GM10266 (cell line): ENCODE measurements around the gene USP2.

Experiments used
- DNase-seq: peaks from one replicate; pipeline ENCODE4 v3.0.0; 2012; ENCODE audit errors: extremely low spot score
- TF ChIP-seq, protein P1 (sequence below): IDR thresholded peaks from 2 replicates; pipeline ENCODE4 v1.5.1; 2012; ENCODE audit warnings: mild to moderate bottlenecking, low read depth; ENCODE audit not compliant: control insufficient read depth, insufficient read depth; ENCODE audit errors: missing control alignments

Gene USP2

DNA sequence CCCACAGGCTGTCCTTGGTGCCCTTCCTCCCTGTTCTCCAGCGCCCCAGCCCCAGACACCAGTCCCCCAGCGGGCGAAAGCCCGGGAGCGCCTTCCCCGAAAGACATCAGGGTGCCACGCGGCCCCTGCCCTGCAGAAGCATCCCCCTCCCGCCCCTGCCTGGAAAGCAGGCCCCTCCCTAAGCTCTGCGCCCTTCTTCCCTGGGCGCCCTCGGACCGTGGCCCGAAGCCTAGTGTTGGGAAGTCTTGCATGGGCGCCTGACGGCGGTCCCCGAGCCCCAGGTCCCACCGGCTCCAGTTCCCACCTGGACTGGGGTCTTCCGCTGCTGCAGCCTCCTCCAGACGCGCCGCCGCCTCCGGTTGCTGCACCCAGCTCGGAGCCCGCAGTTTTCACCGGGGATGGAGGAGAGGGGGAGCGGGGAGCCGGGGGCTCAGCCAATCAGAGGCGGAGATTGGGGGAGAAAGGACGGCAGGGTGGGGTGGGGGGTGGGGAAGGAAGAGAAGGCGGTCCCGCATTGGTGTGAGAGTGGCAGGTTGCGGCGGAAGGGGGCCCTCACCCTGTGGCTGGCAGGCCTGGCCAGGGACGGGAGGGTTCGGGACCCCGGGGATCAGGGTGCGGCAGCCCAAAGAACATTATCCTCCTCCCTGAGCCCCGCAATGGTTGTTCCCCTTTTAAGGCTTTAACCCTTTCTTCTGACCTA lies 41.5 kb upstream of the USP2 start, which contains the start of gene THY1:
TSS of gene THY1 (minus strand) at position 364 of the 700 bp plus-strand sequence. CDS start 2,267 bp downstream, outside the sequence.
- DNase-seq: no peak
- TF ChIP-seq, protein P1, sequence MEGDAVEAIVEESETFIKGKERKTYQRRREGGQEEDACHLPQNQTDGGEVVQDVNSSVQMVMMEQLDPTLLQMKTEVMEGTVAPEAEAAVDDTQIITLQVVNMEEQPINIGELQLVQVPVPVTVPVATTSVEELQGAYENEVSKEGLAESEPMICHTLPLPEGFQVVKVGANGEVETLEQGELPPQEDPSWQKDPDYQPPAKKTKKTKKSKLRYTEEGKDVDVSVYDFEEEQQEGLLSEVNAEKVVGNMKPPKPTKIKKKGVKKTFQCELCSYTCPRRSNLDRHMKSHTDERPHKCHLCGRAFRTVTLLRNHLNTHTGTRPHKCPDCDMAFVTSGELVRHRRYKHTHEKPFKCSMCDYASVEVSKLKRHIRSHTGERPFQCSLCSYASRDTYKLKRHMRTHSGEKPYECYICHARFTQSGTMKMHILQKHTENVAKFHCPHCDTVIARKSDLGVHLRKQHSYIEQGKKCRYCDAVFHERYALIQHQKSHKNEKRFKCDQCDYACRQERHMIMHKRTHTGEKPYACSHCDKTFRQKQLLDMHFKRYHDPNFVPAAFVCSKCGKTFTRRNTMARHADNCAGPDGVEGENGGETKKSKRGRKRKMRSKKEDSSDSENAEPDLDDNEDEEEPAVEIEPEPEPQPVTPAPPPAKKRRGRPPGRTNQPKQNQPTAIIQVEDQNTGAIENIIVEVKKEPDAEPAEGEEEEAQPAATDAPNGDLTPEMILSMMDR: no peak

DNA sequence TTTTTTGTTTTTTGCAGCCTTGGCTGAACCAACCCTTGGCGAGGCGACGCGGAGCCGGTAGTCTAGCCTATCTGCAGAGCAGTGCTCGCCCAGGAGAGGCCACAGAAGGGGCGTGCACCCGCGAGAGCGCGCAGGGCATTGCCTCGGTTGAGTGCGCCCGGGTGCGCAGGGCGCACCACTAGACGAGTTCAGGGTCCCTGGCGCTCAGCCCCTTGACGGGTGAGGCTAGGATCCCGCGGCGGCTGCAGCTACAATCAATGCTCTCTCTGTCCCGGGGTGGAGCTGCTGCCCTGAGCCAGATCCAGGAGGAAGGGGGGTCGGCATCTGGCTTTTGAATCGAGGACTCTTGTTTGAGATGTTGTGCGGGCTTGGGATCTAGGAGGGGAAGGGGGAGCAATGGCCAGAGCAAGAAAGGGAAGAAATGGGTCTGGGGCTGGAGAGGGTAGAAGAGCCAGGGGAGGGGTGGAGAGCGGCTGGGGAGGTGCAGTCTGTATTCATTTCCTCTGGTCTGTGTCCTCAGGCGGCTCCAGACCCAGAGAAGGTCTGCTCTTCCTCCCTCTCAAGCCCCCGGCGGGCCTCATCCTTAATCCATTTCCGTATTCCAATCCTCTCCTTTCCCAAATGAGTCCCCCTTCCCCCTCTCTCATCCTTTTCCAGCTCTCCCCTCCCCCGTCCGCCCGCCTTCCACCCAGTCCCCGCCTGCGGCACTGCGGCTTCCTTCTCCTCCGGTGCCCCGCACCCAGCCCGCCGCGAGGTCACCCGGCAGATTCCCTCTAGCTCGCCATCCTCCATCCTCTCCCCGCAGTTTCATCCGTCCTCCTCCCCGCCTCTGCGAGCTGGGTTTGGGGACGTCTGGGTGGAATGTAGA lies 40.7 kb upstream of the USP2 start:
- no peak for DNase-seq
- TF ChIP-seq, protein P1: no peak

DNA sequence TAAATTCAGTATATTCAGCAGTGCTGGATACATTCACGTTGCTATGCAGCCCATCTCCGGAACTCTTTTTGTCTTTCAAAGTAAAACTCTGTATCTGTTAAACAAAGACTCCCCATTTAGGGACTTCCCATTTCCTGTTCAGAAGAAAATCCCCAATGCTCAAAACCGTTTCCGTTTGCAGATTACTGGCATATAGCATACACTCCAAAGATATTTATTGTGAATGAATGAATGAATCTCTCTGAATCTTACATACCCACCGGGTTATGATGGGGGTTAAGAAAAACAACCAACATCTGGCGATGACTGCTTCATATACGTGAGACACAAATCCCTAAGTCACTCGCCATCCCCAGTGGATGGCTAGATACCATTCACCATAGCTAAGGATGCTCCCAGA lies 39.9 kb upstream of the USP2 start:
- DNase-seq: peak; percentile 5
- TF ChIP-seq, protein P1: no peak

DNA sequence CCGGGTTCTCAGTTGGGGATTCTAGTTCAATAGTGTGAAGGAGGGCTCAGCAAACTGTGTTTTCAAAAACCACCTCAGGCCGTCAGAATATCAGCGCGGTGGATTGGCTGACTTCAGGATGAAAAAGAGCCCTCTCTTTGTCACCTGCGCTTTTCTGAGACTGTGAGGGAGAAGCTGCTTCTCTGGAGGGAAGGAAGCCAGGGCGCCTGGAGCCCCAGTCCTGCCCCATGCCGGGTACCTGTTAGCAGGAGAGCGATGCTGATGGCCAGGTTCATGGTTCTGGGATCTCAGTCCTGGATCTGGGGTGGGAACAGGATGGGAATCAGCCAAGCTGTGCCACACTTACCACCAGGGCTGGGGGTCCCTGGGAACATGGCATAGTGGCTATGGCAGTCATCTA lies 39.1 kb upstream of the USP2 start:
- no peak for DNase-seq
- TF ChIP-seq, protein P1: no peak

DNA sequence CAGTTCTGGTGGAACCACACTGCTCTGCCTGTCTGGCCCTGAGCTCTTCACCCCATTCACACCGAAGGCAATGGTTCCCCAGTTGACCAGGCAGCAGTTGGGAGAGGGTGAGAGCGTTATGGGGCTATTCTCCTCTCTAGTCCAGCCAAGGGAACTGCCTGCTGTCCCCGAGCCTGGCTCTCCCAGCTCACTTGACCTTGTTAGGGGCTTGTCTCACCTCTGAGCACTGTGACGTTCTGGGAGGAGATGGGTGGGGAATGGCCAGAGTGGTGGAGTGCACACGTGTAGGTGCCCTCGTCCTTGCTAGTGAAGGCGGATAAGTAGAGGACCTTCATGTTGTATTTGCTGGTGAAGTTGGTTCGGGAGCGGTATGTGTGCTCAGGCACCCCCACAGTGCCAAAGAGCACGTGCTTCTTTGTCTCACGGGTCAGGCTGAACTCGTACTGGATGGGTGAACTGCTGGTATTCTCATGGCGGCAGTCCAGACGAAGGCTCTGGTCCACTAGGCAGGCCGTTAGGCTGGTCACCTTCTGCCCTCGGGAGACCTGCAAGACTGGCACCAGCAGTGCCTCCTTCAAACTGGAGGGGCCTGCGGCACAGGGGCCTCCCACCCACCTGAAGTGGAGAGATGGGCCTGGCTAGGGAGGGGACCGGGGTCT lies 38.5 kb upstream of the USP2 start:
- TF ChIP-seq, protein P1: no peak
- no peak for DNase-seq

DNA sequence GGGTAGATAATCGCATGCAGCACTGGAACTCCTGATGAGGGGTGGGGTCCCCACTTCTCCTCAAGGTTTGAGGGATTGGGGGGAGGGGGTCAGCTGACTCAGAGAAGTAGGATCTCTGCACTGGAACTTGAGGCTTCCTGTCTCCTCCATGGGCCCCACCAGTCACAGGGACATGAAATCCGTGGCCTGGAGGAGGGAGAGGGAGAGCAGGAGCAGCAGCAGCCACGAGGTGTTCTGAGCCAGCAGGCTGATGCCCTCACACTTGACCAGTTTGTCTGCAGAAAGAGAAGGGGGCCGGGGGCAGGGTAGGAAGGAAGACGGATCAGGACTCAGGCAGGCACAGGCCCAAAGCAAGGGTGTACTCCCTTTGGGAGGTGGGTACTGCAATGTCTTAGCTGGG lies 37.8 kb upstream of the USP2 start:
- no peak for DNase-seq
- TF ChIP-seq, protein P1: no peak
